GM12878 (cell line): ENCODE results near the gene TNFRSF1B. TPM values are rescaled to one million over a fixed set of nuclear protein-coding genes. Genes with fewer than 3 reads are reported as not detected.

Source experiments
- BHLHE40 ChIP-seq, 2 experiments: fragments of 450-650 bp in 1 of 2; IDR thresholded peaks; 2 replicates each; pipeline ENCODE4 v1.6.1; 2011 to 2017; ENCODE audit warnings: low read depth in 2 of 2, borderline replicate concordance in 1 of 2, improper control_type of control experiment in 1 of 2, low read length in 1 of 2, mild to moderate bottlenecking in 1 of 2
- DPF2 ChIP-seq: fragments of 450-650 bp; IDR thresholded peaks from 2 replicates; pipeline ENCODE4 v1.6.1; 2017; ENCODE audit warnings: mild to moderate bottlenecking
- EP300 ChIP-seq, 2 experiments: fragments of 150-350 bp in 1 of 2; IDR thresholded peaks; 2 replicates each; pipeline ENCODE4 v1.6.1; 2011 to 2012; ENCODE audit warnings: low read depth in 2 of 2, low read length in 2 of 2, borderline replicate concordance in 1 of 2, improper control_type of control experiment in 1 of 2, inconsistent platforms in 1 of 2; ENCODE audit not compliant: control insufficient read depth in 1 of 2
- ETV6 ChIP-seq, 2 experiments: fragments of 450-650 bp in 1 of 2; IDR thresholded peaks in 1 of 2; conservative IDR thresholded peaks in 1 of 2; 2 replicates each; pipeline ENCODE4 v1.6.1; 2014; ENCODE audit warnings: antibody characterized with exemption in 1 of 2, borderline replicate concordance in 1 of 2, low read depth in 1 of 2, mild to moderate bottlenecking in 1 of 2, moderate library complexity in 1 of 2
- IKZF1 ChIP-seq: fragments of 450-650 bp; conservative IDR thresholded peaks from 2 replicates; pipeline ENCODE4 v1.6.1; 2017; ENCODE audit warnings: antibody characterized with exemption, mild to moderate bottlenecking
- MTA2 ChIP-seq: fragments of 450-650 bp; IDR thresholded peaks from 2 replicates; pipeline ENCODE4 v1.6.1; 2016; ENCODE audit warnings: low read depth, mild to moderate bottlenecking, moderate library complexity
- NR2C2 ChIP-seq: IDR thresholded peaks from 2 replicates; pipeline ENCODE4 v1.6.1; 2011; ENCODE audit warnings: borderline replicate concordance, low read depth; ENCODE audit not compliant: control insufficient read depth, insufficient read length
- POLR2A ChIP-seq: IDR thresholded peaks from 2 replicates; pipeline ENCODE4 v1.6.1; 2011; ENCODE audit warnings: low read depth, mild to moderate bottlenecking, low read length
- POLR2AphosphoS5 ChIP-seq: IDR thresholded peaks from 2 replicates; pipeline ENCODE4 v1.6.1; 2011; ENCODE audit warnings: mild to moderate bottlenecking, low read length, inconsistent platforms
- POU2F2 ChIP-seq: IDR thresholded peaks from 3 replicates; pipeline ENCODE4 v1.6.1; 2011; ENCODE audit warnings: low read depth, mild to moderate bottlenecking, low read length, borderline replicate concordance
- RAD51 ChIP-seq: fragments of 450-650 bp; IDR thresholded peaks from 2 replicates; pipeline ENCODE4 v1.6.1; 2016; ENCODE audit warnings: moderate library complexity, mild to moderate bottlenecking, inconsistent platforms
- SPI1 ChIP-seq: IDR thresholded peaks from 2 replicates; pipeline ENCODE4 v1.6.1; 2011; ENCODE audit warnings: low read depth, mild to moderate bottlenecking, low read length, moderate library complexity, borderline replicate concordance; ENCODE audit not compliant: insufficient read depth
- SREBF1 ChIP-seq: IDR thresholded peaks from 2 replicates; pipeline ENCODE4 v1.6.1; 2012; ENCODE audit warnings: mild to moderate bottlenecking, low read length
- SREBF2 ChIP-seq: IDR thresholded peaks from 2 replicates; pipeline ENCODE4 v1.6.1; 2012; ENCODE audit warnings: mild to moderate bottlenecking, low read length
- STAT3 ChIP-seq: IDR thresholded peaks from 2 replicates; pipeline ENCODE4 v1.6.1; 2011; ENCODE audit warnings: low read depth, low read length, improper control_type of control experiment
- TAF1 ChIP-seq: IDR thresholded peaks from 2 replicates; pipeline ENCODE4 v1.6.1; 2011; ENCODE audit warnings: mild to moderate bottlenecking, low read depth, low read length, borderline replicate concordance
- TCF3 ChIP-seq: IDR thresholded peaks from 2 replicates; pipeline ENCODE4 v1.6.1; 2012; ENCODE audit warnings: low read depth, mild to moderate bottlenecking, low read length, borderline replicate concordance; ENCODE audit not compliant: insufficient read depth
- ZNF24 ChIP-seq: fragments of 450-650 bp; IDR thresholded peaks from 2 replicates; pipeline ENCODE4 v1.6.1; 2017; ENCODE audit warnings: antibody characterized with exemption, mild to moderate bottlenecking
- ZNF274 ChIP-seq: IDR thresholded peaks from one replicate; pipeline ENCODE4 v1.8.0; 2011; ENCODE audit not compliant: insufficient read length, insufficient read depth
- polyA plus RNA-seq, 11 experiments: library from polyadenylated mRNA; depleted of rRNA in 4 of 11; unstranded in 6 of 11; stranded (reverse) in 5 of 11; fragments of >200 nt; fragmentation: Nextera tagmentation in 4 of 11; fragmentation: Illumina TruSeq in 1 of 11; extraction: Ambion mirVana in 4 of 11; extraction: Trizol in 1 of 11; gene quantifications; 1 replicate in 1 of 11; 2 replicates in 10 of 11; pipeline versions ENCODE4 v1.2.1 to v1.2.3, GENCODE V29; 2011 to 2016; ENCODE audit warnings: inconsistent platforms in 2 of 11, missing spikeins in 2 of 11, low read depth in 1 of 11
- total RNA-seq, 4 experiments: library from RNA; depleted of rRNA in 3 of 4; stranded (reverse); fragments of >200 nt in 3 of 4; fragmentation: Illumina TruSeq in 1 of 4; extraction: Trizol in 1 of 4; gene quantifications; 2 replicates each; pipeline versions ENCODE4 v1.2.1 to v1.2.3, GENCODE V29; 2013 to 2021
- TF ChIP-seq, protein P1 (sequence below): fragments of 450-650 bp; IDR thresholded peaks from 2 replicates; pipeline ENCODE4 v1.6.1; 2016; ENCODE audit warnings: mild to moderate bottlenecking
- TF ChIP-seq, protein P2 (sequence below): IDR thresholded peaks from 2 replicates; pipeline ENCODE4 v1.6.1; 2012; ENCODE audit warnings: low read depth, low read length, improper control_type of control experiment
- TF ChIP-seq, protein P3 (sequence below): fragments of 450-650 bp; IDR thresholded peaks from 2 replicates; pipeline ENCODE4 v1.6.1; 2018; ENCODE audit warnings: mild to moderate bottlenecking, low read depth, moderate library complexity; ENCODE audit not compliant: partially characterized antibody
- TF ChIP-seq, protein P4 (sequence below): IDR thresholded peaks from 2 replicates; pipeline ENCODE4 v1.6.1; 2011; ENCODE audit warnings: borderline replicate concordance, low read depth, mild to moderate bottlenecking, moderate library complexity, mixed read lengths, low read length; ENCODE audit not compliant: insufficient read depth; ENCODE audit errors: extremely low read length

Gene TNFRSF1B
- total and polyA plus RNA-seq, 10 of the 15 experiments (the other 5 are each of a cell fraction or from before 2014, with no cell fraction given), result 10.1 to 87.2 (median 37.3) TPM

DNA sequence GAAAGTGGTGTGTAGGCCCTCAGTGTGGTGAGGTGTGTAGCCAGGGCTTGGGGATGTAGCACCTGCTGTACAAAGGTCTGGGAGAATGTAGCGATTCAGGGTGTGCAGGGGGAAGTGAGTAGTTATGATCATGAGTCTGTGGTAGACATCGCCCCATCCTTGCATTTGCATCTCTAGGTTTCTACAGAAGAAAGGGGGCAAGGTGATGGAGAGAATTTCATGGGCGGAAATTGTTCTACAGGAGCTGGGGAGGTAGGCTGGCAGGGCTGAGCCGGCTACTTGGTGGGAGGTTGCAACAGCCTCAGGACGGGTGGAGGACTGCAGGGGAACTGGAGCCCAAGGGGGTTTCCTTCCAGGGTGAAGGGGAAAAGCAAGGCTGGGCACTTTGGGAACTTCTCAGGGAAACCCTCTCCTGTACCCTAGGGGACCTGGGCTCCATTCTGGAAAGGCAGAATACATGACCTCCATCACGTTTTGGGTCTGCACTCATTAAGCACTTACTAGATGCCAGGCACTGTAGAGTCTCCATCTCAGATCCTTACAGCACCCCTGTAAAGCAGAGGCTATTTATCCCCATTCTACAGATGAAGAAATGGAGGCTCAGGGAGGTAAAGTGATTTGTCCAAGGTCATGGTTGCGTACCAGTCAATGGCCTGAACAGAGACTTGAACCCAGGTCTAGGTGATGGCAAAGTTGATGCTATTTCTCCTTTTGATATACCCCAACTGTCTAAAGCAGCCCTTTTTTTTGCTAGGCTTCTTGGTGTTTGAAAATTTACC is 14.5 kb upstream of the TNFRSF1B start (continued):
- TF ChIP-seq BHLHE40 (IDR thresholded peaks at IDR 0.05; ENCODE audit: borderline replicate concordance in 1 of 2, low read depth in 2 of 2, low read length in 1 of 2), result peak; percentile 85 to 87
- peak; percentile 54; the same call in 1 of the 2 replicates for TF ChIP-seq TAF1
- TF ChIP-seq, protein P1, sequence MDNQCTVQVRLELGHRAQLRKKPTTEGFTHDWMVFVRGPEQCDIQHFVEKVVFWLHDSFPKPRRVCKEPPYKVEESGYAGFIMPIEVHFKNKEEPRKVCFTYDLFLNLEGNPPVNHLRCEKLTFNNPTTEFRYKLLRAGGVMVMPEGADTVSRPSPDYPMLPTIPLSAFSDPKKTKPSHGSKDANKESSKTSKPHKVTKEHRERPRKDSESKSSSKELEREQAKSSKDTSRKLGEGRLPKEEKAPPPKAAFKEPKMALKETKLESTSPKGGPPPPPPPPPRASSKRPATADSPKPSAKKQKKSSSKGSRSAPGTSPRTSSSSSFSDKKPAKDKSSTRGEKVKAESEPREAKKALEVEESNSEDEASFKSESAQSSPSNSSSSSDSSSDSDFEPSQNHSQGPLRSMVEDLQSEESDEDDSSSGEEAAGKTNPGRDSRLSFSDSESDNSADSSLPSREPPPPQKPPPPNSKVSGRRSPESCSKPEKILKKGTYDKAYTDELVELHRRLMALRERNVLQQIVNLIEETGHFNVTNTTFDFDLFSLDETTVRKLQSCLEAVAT, result peak; percentile 92
- TF ChIP-seq ETV6 (conservative IDR thresholded peaks at IDR 0.05 in 1 of 2, IDR thresholded peaks at IDR 0.05 in 1 of 2; ENCODE audit: borderline replicate concordance in 1 of 2, low read depth in 1 of 2), result peak in 1 of 2 experiments; percentile 57; a peak in 1 of 4 replicates
- TF ChIP-seq, protein P2, sequence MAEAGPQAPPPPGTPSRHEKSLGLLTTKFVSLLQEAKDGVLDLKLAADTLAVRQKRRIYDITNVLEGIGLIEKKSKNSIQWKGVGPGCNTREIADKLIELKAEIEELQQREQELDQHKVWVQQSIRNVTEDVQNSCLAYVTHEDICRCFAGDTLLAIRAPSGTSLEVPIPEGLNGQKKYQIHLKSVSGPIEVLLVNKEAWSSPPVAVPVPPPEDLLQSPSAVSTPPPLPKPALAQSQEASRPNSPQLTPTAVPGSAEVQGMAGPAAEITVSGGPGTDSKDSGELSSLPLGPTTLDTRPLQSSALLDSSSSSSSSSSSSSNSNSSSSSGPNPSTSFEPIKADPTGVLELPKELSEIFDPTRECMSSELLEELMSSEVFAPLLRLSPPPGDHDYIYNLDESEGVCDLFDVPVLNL, result no peak
- TF ChIP-seq, protein P3, sequence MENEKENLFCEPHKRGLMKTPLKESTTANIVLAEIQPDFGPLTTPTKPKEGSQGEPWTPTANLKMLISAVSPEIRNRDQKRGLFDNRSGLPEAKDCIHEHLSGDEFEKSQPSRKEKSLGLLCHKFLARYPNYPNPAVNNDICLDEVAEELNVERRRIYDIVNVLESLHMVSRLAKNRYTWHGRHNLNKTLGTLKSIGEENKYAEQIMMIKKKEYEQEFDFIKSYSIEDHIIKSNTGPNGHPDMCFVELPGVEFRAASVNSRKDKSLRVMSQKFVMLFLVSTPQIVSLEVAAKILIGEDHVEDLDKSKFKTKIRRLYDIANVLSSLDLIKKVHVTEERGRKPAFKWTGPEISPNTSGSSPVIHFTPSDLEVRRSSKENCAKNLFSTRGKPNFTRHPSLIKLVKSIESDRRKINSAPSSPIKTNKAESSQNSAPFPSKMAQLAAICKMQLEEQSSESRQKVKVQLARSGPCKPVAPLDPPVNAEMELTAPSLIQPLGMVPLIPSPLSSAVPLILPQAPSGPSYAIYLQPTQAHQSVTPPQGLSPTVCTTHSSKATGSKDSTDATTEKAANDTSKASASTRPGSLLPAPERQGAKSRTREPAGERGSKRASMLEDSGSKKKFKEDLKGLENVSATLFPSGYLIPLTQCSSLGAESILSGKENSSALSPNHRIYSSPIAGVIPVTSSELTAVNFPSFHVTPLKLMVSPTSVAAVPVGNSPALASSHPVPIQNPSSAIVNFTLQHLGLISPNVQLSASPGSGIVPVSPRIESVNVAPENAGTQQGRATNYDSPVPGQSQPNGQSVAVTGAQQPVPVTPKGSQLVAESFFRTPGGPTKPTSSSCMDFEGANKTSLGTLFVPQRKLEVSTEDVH, result peak; percentile 36
- TF ChIP-seq ZNF274, result no peak
- peak; percentile 73; the same call in 1 of the 2 replicates for TF ChIP-seq TCF3
- TF ChIP-seq NR2C2, result no peak
- peak; percentile 89 for TF ChIP-seq IKZF1
- TF ChIP-seq EP300 (IDR thresholded peaks at IDR 0.05; ENCODE audit: borderline replicate concordance in 1 of 2, control insufficient read depth in 1 of 2, low read depth in 2 of 2, low read length in 2 of 2), result peak; percentile 78 to 86
- peak; percentile 29; the same call in 1 of the 2 replicates for TF ChIP-seq STAT3
- TF ChIP-seq DPF2, result peak; percentile 70
- TF ChIP-seq SREBF1, result peak; percentile 54; the same call in 1 of the 2 replicates
- peak; percentile 36; the same call in 1 of the 2 replicates for TF ChIP-seq ZNF24
- peak; percentile 74 for TF ChIP-seq POLR2A
- TF ChIP-seq RAD51, result peak; percentile 35; the same call in 1 of the 2 replicates
- TF ChIP-seq POLR2AphosphoS5, result peak; percentile 72
- TF ChIP-seq, protein P4, sequence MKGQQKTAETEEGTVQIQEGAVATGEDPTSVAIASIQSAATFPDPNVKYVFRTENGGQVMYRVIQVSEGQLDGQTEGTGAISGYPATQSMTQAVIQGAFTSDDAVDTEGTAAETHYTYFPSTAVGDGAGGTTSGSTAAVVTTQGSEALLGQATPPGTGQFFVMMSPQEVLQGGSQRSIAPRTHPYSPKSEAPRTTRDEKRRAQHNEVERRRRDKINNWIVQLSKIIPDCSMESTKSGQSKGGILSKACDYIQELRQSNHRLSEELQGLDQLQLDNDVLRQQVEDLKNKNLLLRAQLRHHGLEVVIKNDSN, result no peak
- peak; percentile 62; the same call in 1 of the 2 replicates for TF ChIP-seq SREBF2
- peak; percentile 95 for TF ChIP-seq SPI1
- peak; percentile 91 for TF ChIP-seq MTA2
- peak; percentile 98 for TF ChIP-seq POU2F2
